T-helper 1 cell (primary cell): ENCODE results near the gene PITPNC1.
"Not testable (repeated sequence)": the region's sequence is repeated elsewhere in the genome, so short reads cannot be mapped to it uniquely, and the experiment has no call there.

Source experiments
- DNase-seq, 5 donors: peaks; one replicate each; pipeline ENCODE4 v3.0.0-alpha.2; 2012 to 2020

Gene PITPNC1

GRCh38 chr17:67702861-67703260 lies 325.8 kb downstream of the PITPNC1 start:
- DNase-seq: not testable (repeated sequence)

GRCh38 chr17:67707442-67707841 lies 330.4 kb downstream of the PITPNC1 start:
- DNase-seq: no peak

- DNase-seq: no peak
These were observed 331.3 kb downstream of the PITPNC1 start for GRCh38 chr17:67708378-67708777.

DNA sequence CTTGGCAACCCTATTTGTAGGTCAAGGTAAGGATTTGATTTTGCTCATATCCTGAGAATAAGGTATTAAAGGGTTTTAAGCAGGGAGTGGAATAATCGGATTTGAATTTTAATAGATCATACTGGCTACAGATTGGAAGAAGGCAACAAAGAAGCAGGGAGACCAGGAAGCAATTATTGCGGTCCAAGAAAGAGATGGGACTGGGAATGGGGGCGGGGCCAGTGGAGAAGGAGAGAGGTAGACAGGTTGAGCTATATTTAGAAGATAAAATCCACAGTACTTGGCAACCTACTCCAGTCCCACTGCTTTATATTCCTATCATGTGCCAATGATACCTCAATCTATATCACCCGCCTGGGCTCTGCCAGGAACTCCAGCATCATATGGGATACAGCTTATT lies 334.8 kb downstream of the PITPNC1 start:
- no peak for DNase-seq

DNA sequence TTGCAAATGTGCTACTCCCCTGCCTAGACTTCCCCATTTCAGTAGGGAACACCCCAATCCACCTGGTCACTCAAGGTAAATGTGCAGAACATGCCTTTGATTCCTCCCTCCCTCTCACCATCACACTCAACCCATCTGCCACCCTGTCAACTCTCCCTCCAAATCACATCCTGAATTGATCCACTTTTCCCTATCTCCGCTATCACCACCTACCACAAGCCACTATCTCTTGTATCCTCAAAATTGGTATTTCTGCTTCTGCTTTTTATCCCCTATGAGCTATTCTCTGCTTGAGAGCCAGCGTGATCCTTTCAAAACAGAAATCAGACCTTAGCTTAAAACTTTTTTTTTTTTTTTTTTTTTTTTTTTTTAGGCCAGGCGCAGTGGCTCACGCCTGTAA lies 335.3 kb downstream of the PITPNC1 start:
- no peak for DNase-seq

- DNase-seq: no peak
These were observed 336.1 kb downstream of the PITPNC1 start for GRCh38 chr17:67713169-67713568.

- DNase-seq: no peak
These were observed 339.3 kb downstream of the PITPNC1 start for GRCh38 chr17:67716405-67716798.

DNA sequence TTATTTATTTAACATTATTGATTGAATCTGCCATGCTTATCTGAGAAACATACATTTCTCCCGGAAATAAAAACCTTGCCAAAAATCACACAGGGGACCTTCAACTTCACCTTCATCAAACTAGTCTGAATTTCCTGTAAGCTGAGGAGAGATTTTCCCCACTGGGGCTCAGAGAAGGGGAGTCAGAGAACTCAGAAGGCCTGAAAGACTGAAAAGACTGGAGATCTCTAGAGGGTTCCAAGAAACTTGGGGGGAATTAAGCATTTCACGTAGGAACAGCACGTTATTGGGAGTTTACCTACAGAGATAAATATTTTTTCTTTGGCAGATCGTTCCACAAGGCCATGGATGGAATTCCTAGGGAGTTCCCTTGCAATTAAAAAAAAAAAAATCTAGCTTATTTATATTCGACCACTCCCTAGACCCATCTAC lies 340.1 kb downstream of the PITPNC1 start:
- no peak for DNase-seq

DNA sequence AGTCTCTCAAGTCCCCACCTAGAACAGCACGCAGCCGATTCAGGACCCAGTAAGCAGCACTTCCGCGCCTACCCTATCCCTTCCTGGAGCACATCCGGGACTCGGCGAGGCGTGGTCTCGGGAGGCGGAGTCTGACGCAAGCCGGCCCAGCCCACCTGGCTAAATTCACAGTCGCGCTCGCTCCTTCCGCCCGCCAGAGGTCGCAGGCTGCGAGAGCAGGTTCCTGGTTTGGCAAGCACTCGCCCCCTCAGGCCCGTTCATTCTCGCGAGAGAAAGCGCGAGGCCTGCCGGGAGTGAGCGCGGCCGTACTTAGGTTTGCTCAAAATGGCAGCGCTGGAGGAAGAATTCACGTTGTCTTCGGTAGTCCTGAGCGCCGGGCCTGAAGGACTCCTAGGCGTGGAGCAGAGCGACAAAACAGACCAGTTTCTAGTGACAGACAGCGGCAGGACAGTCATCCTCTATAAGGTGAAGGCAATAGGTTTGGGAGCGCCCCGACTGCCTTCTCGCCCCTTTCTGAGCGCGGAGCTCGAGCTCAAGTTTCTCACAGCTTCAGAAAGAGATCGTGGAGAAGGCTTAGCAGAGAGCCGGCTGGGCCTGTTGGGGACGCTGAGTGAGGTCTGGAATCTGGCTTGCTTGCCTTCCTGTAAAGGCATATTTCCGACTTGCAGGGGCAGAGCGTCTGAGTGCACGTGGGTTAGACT lies 340.7 kb downstream of the PITPNC1 start, which contains the start of gene NOL11:
TSS of gene NOL11 (plus strand) at position 313 of the 701 bp plus-strand sequence. CDS start at position 325, 12 bp downstream.
- DNase-seq: peak; percentile 98 to 99 (median 99)

GRCh38 chr17:67718325-67718941 lies 341.4 kb downstream of the PITPNC1 start:
- peak in 2 of 5 donors; percentile 7 to 16 for DNase-seq

DNA sequence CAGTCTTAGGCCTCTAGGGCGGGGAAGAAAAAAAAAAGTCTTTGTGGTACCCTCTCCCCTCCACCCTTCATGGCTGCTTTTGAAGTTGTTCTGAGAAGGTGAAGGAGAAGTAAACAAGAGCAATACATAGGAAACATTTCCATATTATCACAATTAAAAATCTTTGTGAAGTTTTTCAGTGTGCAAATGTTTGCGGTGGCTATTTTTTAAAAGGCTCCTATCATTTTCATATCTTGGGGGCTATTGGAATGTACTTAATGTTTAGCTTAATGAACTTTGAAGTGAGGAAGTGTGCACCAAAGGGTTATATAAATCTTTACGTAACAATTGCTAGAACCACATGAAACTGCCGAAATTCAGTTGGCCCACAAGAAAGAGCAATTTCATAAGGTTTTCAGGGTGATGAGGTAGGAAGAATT lies 348.3 kb downstream of the PITPNC1 start:
- no peak for DNase-seq

DNA sequence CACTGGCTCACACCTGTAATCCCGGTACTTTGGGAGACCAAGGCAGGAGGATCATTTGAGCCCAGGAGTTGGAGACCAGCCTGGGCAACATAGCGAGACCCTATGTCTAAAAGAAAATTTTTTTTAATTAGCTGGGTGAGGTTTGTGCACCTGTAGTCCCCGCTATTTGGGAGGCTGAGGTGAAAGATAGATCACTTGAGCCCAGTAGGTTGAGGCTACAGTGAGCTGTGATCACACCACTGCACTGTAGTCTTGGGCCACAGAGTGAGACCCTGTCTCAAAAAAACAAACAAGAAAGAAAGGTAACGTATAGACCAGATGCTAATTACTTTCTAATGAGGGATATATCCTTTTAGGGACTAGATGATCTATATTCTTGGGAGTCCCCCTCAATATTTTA lies 348.7 kb downstream of the PITPNC1 start:
- no peak for DNase-seq

- DNase-seq: not testable (repeated sequence)
These were observed 350.3 kb downstream of the PITPNC1 start for GRCh38 chr17:67727152-67728039.

GRCh38 chr17:67729903-67730302 lies 352.8 kb downstream of the PITPNC1 start:
- no peak for DNase-seq

DNA sequence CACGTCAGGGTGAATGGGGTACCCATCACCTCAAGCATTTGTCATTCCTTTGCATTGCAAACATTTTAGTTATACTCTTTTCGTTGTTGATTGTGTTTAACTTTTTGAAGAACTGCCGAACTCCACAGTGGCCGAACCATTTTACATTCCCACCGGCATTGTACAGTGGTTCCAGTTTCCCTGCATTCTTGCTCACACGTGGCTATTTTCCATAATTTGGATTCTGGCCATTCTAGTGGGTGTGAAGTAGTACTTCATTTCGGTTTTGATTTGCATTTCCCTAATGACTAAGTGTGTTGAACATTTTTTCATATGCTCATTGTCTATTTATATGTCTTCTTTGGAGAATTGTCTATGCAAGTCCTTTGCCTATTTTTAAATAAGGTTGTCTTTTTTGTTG lies 353.6 kb downstream of the PITPNC1 start:
- DNase-seq: no peak

DNA sequence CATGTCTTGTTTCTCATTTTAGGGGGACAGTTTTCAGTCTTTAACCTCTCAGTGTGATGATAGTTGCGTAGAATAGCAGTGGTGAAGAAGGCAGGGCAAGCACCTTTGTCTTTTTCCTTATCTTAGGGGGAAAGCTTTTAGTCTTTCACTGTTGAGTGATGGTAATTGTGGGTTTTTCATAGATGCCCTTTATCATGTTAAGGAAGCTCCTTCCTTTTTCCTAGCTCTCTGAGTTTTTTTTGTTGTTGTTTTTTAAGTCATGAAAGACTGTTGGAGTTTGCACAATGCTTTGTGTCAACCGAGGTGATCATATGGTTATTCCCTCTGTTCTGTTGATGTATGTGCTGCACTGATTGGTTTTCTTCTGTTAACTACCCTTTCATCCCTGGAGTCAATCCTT lies 356.4 kb downstream of the PITPNC1 start:
- no peak for DNase-seq

DNA sequence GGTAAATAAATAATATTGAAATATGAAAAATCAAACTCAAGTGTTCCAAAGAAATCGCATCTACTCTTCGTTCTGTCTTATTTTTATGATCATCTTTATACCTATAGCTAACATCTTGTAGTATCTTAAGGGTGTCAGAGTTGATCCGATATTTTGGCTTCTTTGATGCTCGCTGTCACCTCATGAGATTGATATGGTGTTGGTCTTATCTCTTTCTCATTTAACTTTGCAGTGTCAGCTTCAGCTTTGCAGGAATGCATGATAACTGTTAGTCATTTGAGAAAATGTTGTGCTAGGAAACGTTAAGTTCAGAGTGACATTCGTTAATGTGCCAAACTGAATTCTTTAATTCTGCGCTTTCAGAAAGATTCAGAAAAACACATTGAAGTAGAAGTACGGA lies 360.1 kb downstream of the PITPNC1 start:
- DNase-seq: no peak

- DNase-seq: no peak
These were observed 364.9 kb downstream of the PITPNC1 start for GRCh38 chr17:67742025-67742424.
